Stimulated activated CD8-positive, alpha-beta memory T cell treated with anti-CD3 and anti-CD28 coated beads, Interleukin-7, amount 100 ng/mL, for 24 hours (primary cell): ENCODE results near the gene TUBA4B.

Experiments used
- DNase-seq: peaks from one replicate; pipeline ENCODE4 v3.0.0-alpha.2; 2020; ENCODE audit warnings: low read depth

Gene TUBA4B

DNA sequence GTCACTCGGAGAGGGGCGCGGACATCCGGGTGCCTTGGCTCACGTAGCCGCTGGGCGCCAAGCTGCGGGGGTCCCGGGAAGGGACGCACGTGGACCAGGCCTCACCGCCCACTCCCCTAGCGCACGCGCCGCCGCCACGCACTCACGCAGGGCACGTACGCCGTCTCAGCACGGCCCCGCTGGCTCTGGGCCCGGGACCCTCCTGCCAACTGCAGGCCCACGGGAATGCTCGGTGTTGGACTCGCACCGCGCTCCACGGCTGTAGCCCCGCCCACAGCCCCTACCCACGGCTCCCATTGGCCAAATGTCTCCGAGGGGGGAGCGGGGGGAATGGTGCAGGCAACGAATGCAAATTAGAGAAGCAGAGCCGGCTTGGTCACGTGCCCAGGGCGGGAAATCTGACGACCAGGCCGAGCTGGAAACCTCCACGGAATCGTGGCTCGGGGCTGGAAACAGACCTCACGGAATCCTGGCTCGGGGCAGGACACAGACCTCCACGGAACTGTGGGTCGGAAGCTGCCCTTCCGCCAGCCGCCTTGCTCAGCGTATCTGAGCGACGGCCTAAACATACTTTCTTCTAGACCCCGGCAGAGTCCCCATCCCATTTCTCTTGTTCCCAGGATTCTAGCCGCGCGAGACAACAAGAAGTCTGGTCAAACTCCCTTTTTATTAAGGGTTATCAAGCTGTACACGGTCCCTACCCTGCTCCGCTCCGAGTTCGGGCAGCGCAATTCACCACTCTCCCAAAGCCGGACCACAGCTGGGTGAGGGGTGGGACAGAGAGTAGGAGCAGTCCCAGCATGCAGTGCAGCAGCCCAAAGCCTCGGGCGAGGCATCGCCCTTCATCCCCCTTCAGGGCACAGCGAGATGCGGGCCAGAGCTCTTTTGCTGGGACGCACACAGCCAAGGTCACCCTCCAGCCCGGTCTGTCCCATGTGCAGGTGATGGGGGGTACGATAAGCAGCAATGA is 34.0 kb upstream of the TUBA4B start, which contains the start of gene ABCB6:
Gene ABCB6, minus strand, starts transcription at position 227 of the 970 bp plus-strand sequence. CDS start 285 bp downstream, outside the sequence.
- DNase-seq: peak; percentile 79

DNA sequence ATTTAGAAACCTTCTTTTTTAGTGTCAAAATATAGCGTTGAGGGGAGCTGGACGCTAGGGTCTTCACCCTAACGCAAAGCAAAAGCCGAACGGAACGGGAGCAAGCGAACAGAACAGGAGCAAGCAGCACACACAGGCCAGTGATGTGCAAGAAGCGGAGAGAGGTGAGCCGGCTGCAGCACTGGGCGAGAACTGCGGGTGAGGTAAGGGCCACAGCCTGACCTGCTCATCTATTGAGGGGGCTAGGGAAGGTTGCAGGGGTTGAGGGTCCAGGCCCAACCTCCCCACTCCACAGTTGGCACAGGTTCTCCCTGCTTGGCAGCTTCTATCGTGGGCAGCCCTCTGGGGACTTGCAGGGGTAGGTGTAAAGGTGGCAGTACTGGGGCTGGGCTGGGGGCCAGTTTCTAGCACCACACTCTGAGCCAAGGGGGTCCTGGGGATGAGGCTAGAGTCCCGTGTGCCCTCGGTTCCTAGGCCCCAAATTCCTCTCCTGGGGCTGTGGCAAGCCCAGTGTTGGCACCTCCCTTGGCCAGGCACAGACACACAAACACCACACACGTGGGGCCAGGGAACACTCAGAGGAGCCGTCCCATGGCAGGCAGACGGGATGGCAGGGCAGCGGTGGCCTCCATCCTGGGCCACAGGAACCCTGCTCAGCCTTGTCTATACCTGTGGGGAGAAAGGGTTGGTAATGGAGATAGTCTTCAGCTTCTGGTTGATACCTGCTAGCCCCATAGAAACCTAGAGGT is 33.1 kb upstream of the TUBA4B start:
- DNase-seq: no peak

DNA sequence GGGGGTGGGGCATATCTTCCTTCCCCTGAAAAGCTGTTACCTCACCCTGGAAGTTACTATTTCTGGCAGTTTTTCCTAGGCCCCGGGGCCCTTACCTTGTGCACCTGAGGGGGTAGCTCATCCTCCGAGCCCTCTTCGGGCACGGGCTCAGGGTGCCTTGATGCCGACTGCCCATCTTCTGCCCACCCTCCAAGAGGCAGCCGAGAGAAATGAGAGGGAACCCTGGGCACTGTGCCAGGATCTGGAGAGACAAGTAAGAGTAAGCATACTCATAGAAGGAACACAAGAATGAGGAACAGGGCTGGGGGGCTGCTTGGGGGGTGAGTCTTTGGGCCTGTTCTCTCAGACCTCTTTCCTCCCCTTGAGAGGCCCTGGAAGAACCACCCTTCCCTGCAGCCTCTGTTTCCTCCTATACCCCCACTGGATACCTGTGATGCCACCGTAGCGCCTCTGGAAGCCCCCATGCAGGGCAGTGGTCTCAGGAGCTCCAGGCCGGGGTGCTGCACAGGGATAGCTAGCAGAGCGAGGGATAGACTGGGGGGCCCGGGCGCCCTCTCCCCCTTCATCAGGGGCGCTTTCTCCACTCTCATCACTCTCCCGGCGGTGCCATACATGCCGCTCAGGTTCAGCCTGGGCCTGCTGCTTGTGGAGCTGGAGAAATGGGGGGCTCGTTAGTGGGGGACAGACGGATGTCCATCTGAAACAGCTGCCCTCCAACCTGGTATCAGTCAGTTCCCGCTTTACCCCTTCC is 32.2 kb upstream of the TUBA4B start:
- no peak for DNase-seq

DNA sequence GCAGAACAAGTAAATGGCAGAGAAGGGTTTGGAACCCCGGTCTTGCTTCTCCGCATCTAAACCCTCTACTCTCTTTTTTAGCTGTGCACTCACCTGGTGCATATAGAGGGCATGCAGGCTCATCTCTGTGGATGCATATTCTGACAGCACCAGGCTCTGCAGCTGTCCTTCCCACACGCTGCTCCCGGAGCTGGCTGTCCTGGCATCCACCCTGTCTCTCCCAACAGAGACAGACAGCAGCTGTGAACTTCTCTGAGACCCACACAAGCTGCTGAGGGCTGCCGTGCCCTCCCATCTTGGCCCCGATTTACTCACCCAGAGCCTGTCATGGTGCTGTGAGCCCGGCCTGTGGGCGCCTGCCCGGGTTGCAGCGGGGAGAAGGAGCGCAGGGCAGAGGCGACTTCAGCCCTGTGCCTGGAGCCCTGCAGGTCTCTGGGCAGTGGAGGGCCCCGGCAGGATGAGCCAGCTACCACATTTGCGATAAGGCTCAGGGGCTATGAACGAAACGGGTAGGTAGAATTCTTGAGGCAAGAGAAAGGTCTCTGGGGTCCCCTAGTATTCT is 31.0 kb upstream of the TUBA4B start:
- no peak for DNase-seq

DNA sequence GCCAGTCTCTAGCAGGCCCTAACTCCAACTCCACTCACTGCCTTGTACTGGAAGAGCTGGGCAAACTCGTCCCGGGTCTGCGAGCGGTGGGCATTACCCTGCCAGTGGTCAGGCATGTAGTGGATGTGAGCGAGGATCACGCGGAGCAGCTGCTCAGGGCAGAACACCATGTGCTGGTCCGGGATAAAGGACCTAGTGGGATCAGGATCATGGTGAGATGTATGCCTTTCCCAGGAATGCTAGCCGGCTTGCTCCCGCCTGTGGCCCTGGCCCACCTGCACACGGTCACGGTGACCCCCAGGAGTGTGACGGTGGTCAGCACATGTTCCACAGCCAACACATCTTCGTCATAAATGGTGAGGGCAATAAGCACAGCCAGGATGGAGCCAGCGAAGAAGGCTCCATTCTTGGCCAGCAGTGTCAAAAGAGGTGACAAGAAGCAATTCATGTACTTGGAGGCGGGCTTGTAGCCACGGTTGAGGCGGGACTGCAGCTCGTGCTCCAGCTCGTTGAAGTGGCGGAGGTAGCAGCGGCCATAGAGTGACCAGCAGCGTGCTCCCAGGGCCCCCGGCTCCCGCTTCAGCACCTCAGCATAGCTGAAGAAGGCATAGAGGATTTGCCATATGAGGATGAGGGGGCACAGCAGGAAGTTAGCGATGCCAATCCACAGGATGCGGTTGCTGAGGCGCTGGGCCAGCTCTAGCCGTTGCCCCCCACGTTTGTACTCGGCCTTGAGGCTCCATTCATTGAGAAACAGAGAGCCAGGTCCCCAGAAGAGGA is 29.0 kb upstream of the TUBA4B start:
- no peak for DNase-seq

DNA sequence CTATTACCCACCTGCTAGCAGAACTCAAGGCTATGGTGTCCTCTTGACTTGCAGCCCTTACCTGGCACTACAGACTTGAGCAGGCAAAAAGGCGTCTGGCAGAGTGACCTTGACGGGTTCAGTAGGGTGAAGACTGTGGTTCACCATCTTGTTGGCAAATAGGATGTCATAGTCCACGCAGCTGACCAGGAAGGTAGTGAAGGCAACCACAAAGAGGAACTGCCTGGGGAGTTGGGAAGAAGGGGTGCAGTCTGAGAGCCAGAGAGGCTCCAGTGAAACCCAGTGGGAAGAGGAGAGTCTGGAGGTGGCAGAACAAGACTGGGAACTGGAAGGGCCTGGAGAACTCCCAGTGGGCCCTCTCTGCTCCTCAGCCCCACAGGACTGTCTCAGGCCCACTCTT is 27.7 kb upstream of the TUBA4B start:
- DNase-seq: no peak

DNA sequence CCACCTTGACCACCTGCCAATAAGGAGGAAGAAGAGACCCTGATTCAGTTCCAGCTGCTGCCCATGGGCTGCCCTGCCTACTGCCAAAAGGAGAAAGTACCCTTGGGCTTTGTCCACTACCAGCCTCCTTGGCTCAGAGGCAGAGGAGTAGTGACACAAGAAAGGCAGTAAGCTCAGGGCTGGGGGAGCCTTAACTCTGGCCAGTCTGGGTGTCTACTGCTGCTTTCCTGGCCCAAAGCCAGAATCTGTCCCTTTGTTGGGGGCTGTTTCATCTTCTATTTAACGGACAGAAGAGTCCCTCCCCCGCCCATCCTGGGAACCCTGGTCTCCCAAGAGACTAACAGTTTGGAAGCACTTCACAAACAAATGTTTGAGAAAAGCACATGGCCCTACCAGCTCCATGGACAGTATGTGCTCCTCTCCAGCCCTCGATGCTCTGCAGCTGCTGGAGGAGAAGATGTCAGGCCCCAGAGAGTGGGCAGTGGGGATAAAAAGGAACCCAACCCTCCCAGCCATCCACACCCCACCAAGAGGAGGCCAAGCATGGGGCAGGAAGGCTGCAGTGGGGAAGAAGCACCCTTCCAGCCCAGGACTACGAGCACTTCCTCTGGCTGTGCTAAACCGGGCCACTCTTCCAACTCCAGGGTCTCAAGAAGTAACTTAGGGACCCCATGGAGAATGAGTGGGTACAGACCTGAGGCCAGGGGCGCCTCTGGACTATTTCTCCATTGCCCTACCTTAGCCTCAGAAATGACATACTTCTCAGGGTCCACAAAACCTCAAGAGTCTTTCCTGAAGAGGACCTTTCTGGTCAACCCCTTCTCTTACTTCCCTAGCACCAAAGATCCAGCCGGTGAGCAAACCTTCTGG is 24.8 kb upstream of the TUBA4B start:
- DNase-seq: no peak

DNA sequence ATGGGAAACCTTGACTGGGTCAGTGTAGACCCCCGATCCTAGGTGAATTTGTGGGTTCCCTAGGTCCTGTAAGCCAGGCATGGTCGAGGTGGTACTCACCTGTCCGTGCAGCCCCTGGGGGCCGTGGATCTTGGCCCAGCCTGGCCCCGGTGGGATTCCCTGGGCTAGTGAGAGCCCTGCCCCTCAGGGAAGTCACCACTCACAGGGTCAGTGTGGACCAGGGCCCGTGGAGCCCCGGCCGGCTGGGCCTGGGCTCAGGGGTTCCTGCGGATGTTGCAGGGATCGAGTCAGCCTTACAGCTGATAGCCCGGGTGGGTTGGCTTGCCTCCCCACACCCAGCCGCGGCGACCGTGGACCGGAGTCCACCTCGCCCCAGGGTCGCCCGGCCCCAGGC is 24.1 kb upstream of the TUBA4B start:
- no peak for DNase-seq

DNA sequence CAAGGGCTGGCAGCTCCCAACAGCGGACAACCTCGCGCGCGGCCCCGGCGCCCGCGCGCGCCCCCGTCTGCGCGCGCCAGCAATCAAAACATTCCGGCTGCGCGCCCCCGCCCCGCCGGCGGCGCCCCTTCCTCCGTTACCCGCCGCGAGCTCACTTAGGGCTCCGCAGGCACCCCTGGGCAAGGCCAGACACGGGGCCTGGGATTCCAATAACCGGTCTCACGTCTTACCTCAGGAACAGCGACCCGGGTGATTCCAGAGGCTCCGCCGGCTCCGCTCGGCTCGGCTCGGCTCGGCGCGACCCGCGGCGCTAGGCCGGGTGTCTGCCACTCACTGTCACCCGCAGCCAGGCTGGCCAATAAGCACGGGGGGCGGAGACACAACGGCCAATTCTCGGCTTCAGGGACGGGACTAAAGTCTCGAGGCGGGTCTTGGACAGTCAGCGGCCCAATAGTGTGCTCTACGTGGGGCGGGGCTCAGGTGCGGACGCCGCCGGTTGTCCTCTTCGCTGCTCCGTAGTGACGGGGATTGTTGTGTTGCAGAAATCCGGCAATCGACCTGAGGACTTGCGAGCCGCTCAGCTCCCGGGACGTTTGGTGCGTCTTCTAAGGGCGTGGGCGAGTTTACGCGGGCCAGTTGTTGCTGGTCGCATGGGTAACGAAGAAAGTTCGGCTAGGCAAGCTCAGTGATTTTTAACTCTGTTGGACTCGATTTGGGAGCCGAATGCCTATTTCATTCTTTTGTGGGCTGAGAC is 23.6 kb upstream of the TUBA4B start, which contains the start of the genes ANKZF1 and ATG9A:
Gene ANKZF1, plus strand, starts transcription at position 502 of the 754 bp plus-strand sequence. CDS start 452 bp downstream, outside the sequence.
Gene ATG9A, minus strand, starts transcription at position 332 of the 754 bp plus-strand sequence. CDS start 1,612 bp downstream, outside the sequence.
- DNase-seq: peak; percentile 96

DNA sequence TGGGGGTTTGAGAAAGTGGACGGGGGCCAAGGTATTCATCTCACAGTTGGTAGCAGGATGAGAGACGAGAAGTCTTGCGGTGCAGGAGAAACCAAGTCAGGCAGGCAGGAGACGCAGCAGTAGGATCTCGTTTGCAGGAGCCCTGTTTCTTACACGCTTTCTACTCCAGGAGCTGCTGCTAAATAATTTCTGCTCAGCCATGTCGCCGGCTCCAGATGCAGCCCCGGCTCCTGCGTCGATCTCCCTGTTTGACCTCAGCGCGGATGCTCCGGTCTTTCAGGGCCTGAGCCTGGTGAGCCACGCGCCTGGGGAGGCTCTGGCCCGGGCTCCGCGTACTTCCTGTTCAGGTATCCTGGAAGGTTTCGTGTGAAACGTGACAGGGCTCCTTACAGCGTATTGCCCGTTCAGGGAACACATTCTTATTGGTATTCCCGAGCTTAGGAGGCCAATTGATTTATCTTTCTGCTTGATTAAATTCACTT is 22.9 kb upstream of the TUBA4B start:
- DNase-seq: no peak

DNA sequence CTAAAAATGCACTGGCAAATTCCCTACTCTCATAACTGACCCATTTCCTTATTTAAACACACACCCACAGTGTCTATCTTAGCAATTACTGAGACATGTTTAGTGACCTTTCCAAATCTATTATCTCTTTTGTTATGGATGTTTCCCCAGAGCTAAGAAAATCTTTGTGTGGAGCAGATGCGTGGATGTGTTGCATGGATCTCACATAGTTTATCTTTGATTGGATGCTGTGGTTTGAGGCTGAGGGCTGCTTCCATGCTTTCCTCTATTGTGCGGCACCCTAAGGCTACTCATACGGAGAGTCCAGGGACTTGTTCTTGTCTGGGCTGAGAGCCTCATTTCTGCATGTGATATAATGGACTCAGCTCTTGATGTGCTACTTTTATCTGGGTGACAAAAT is 18.7 kb upstream of the TUBA4B start:
- no peak for DNase-seq

DNA sequence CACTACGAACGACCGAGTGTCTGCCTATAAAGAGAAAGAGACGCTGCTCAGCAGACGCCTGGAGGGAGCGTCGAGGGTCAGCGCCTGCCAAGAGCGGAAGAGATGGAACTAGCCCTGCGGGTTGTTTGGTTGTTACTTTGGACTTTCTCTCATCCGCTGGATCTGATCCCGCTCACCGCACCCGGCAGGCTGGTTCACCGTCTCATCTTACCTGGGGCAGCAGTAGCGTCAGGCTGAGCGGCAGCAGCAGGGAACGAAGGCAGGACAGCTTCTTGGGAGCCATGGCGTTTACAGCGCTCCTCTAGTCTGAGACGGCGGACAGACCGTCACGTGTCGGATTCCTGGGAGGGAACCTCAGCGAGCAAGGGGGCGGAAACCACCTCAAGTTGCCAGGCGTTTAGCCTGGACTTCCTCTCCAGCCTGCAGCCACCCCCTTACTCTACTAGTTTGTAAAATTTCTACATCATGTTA is 9.7 kb upstream of the TUBA4B start:
- DNase-seq: no peak

DNA sequence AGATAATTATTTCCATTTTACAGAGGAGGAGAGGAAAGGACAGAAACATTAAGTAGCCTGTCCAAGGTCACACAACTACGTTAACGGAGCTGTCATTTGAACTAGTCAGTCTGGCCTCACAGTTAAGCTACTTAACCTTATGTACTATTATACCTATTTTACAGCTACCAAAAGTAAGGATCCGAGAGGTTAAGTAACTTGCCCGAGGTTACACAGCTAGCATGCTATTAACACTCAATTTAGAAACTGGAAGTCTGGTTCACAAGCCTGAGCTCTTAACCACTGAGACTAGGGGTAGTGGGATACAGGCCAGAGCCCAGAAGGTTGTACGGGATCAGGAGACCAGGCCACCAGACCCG is 8.3 kb upstream of the TUBA4B start:
- DNase-seq: no peak

DNA sequence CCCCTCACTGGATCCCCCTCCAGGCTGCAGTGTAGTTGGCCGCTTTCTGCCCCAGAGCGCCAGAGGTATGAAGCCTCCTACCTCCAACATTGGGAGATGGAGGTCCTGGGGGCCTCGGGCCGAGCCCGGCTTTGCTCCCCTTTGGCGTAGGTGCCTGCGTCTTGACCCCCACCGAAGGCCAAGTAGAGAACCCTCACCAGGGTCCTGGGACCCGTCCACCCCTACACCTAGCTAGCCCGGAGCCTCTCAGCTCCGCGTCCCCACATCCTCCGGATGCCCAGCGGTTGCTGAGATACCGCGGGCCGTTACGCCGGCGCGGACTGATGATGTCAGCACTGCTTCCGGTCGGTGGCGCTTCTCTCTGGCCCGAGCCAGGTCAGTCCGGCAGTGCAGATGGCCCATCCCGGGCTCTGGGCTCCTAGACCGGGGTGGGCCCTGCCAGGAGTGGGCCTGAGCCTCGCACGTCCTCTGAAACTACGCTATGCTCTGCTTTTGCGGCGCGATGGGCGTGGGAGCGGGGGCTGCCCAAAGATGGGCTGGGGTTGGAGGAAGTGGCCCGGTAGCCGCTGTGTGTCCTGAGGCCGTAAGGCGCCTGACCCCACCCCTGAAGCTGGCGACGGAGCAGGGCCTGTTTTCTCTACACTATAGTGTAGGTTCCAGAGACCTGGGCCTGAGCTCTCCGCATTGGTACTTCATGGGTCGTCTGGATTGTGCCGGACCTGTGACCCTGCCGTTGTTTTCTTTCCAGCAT is 7.7 kb upstream of the TUBA4B start, which contains the start of the genes GLB1L and STK16:
Gene GLB1L, minus strand, starts transcription at position 297 of the 751 bp plus-strand sequence. CDS start 1,871 bp downstream, outside the sequence.
Gene STK16, plus strand, starts transcription at position 332 of the 751 bp plus-strand sequence. CDS start 521 bp downstream, outside the sequence.
- DNase-seq: peak; percentile 86

DNA sequence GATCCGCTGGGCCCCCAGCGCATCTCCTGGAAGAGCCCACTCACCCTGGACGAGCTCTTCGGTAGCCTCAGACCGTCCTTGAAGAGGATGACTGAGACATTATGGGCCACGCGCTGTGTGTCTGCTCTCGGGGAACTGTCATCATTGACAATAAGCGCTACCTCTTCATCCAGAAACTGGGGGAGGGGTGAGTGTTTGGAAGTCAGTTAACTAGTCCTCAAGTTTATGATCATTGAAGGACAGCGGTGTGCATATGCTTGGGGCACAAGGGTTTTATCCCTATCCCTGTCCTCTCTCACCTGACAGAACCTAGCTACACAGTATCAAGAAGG is 7.2 kb upstream of the TUBA4B start:
- DNase-seq: no peak

DNA sequence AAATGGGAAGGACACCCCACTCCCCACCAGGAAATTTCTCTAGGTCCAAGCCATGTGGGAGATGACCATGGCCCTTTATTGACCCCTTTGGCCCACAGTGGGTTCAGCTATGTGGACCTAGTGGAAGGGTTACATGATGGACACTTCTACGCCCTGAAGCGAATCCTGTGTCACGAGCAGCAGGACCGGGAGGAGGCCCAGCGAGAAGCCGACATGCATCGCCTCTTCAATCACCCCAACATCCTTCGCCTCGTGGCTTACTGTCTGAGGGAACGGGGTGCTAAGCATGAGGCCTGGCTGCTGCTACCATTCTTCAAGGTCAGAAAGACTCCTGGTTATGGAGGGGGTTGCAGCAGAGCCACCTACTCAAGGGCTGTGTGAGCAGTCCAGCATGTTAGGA is 6.5 kb upstream of the TUBA4B start:
- no peak for DNase-seq

DNA sequence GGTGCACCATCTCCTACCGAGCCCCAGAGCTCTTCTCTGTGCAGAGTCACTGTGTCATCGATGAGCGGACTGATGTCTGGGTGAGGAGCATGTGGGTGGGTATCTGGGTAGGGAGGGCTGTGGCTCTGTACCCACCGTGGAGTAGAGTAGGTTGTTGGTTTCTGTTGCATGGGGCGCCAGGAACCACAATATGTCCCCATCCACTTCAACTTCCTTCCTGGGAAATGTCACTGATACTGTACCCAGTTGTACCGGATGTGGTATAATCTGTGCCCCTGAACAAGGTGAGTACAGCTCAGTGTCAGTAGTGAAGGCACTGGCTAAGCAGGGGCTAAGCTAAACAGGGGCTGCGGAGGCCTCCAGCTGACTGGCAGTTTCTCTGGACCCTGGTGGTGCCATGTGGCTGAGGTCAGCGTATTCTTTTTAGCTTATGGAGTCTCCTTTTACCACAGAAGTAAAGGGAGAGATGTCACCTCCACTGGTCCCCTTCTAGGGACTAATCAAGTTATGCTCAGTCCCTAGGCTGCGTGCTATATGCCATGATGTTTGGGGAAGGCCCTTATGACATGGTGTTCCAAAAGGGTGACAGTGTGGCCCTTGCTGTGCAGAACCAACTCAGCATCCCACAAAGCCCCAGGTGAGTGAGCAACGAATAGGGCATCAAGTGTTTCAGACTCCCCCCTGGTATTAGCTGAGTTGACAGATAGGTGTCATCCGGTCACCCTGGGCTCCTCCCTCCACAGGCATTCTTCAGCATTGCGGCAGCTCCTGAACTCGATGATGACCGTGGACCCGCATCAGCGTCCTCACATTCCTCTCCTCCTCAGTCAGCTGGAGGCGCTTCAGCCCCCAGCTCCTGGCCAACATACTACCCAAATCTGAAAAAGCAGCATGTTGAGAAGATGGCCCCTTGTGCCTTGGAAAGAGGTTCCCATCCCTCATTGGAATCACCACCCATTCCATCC is 5.1 kb upstream of the TUBA4B start:
- DNase-seq: peak; percentile 30
